ENCODE data around the gene ATIC. TPM values are rescaled to one million over a fixed set of nuclear protein-coding genes. Genes with fewer than 3 reads are reported as not detected.

The ATIC gene
- total RNA-seq, 1 donor from 2014 or later, result 6.6 TPM

Other genes with a start within 250 kb of the ATIC start
- gene ABCA12, start 173.4 kb upstream of the ATIC start, total RNA-seq, result under 0.01 and 0.33 TPM in 2 replicates
- gene FN1, start 124.0 kb downstream of the ATIC start, total RNA-seq, result 353 and 387 TPM in 2 replicates

Measured in dermis blood vessel endothelial cell (primary cell).